GM23248 (cell line): ENCODE results near the gene TPM4.

Experiments
- EZH2 ChIP-seq: fragments of 200-600 bp; sonication (generic); IDR thresholded peaks from 2 replicates; pipeline ENCODE4 v1.6.1; 2018; ENCODE audit warnings: antibody characterized with exemption, mild to moderate bottlenecking; ENCODE audit not compliant: insufficient read depth, poor library complexity, severe bottlenecking
- EZH2phosphoT487 ChIP-seq: fragments of 200-600 bp; sonication (generic); IDR thresholded peaks from 2 replicates; pipeline ENCODE4 v1.6.1; 2018; ENCODE audit warnings: antibody characterized with exemption, moderate library complexity, mild to moderate bottlenecking, low read depth; ENCODE audit not compliant: insufficient read depth

DNA sequence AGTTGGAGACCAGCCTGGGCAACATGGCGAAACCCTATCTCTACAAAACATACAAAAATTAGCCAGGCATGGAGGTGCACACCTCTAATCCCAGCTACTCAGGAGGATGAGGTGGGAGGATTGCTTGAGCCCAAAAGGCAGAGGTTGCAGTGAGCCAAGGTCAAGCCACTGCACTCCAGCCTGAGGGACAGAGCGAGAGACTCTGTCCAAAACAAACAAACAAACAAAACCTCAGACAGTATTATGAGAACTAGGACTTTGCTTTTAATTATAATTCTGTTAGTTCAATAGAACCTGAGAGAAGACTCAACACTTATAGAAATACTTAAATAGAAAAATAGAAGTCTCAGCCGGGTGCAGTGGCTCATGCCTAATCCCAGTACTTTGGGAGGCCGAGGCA is 31.1 kb upstream of the TPM4 start:
- no peak for TF ChIP-seq EZH2phosphoT487
- no peak for TF ChIP-seq EZH2
